Measurements from ENCODE around the gene SYNJ2.
A peak's percentile ranks its signal among the peaks of the same experiment; 100 is the strongest.

SYNJ2 gene

GRCh38 chr6:158041370-158041769, 59.7 kb downstream of the SYNJ2 start:
- Histone ChIP-seq H3K4me1 (ENCODE audit: control insufficient read depth in 2 of 2, insufficient read depth in 2 of 2, low read length in 2 of 2) (peaks cover 8 to 22% of the 10 kb centered on the region in 2 donors), H3K27ac (ENCODE audit: low read depth in 2 of 2, low read length in 2 of 2) (no peak overlapping the region), H3K9ac (ENCODE audit: low read depth in 1 of 2, low read length in 2 of 2) (no peak overlapping the region), H3K9me3 (ENCODE audit: control insufficient read depth in 2 of 2, low read length in 2 of 2) (no peaks in the 10 kb centered on the region), H3K36me3 (ENCODE audit: control insufficient read depth in 2 of 2, insufficient read depth in 2 of 2, low read length in 2 of 2) (peaks cover 7 to 21% of the 10 kb centered on the region in 2 donors), H3K4me3 (ENCODE audit: low read length in 2 of 2) (no peak overlapping the region), H3K27me3 (ENCODE audit: control insufficient read depth in 2 of 2, insufficient read depth in 2 of 2, low read length in 2 of 2) (no peaks in the 10 kb centered on the region)

- H3K4me1 ChIP-seq (ENCODE audit: control insufficient read depth in 2 of 2, insufficient read depth in 2 of 2, low read length in 2 of 2), result peaks cover 8 to 22% of the 10 kb centered on the region in 2 donors
Observed at GRCh38 chr6:158041788-158042187, 60.1 kb downstream of the SYNJ2 start.

GRCh38 chr6:158042245-158042798, 60.7 kb downstream of the SYNJ2 start:
- Histone ChIP-seq H3K4me1 (ENCODE audit: control insufficient read depth in 2 of 2, insufficient read depth in 2 of 2, low read length in 2 of 2) (peaks cover 8 to 24% of the 10 kb centered on the region in 2 donors), H3K36me3 (ENCODE audit: control insufficient read depth in 2 of 2, insufficient read depth in 2 of 2, low read length in 2 of 2) (peaks cover 15 to 28% of the 10 kb centered on the region in 2 donors), H3K9me3 (ENCODE audit: control insufficient read depth in 2 of 2, low read length in 2 of 2) (no peaks in the 10 kb centered on the region), H3K27ac (ENCODE audit: low read depth in 2 of 2, low read length in 2 of 2) (no peak overlapping the region), H3K4me3 (ENCODE audit: low read length in 2 of 2) (no peak overlapping the region), H3K9ac (ENCODE audit: low read depth in 1 of 2, low read length in 2 of 2) (no peak overlapping the region), H3K27me3 (ENCODE audit: control insufficient read depth in 2 of 2, insufficient read depth in 2 of 2, low read length in 2 of 2) (no peaks in the 10 kb centered on the region)

More at GRCh38 chr6:158041788-158042187, 60.1 kb downstream of the SYNJ2 start:
- no peak overlapping the region for H3K27ac ChIP-seq (ENCODE audit: low read depth in 2 of 2, low read length in 2 of 2)
- H3K4me3 ChIP-seq (ENCODE audit: low read length in 2 of 2), result no peak overlapping the region
- peaks cover 10 to 24% of the 10 kb centered on the region in 2 donors for H3K36me3 ChIP-seq (ENCODE audit: control insufficient read depth in 2 of 2, insufficient read depth in 2 of 2, low read length in 2 of 2)
- no peaks in the 10 kb centered on the region for H3K9me3 ChIP-seq (ENCODE audit: control insufficient read depth in 2 of 2, low read length in 2 of 2)
- H3K9ac ChIP-seq (ENCODE audit: low read depth in 1 of 2, low read length in 2 of 2), result no peak overlapping the region
- no peaks in the 10 kb centered on the region for H3K27me3 ChIP-seq (ENCODE audit: control insufficient read depth in 2 of 2, insufficient read depth in 2 of 2, low read length in 2 of 2)

- Histone ChIP-seq H3K4me1 (ENCODE audit: control insufficient read depth in 2 of 2, insufficient read depth in 2 of 2, low read length in 2 of 2) (peaks cover 8 to 24% of the 10 kb centered on the region in 2 donors), H3K36me3 (ENCODE audit: control insufficient read depth in 2 of 2, insufficient read depth in 2 of 2, low read length in 2 of 2) (peaks cover 15 to 26% of the 10 kb centered on the region in 2 donors), H3K27me3 (ENCODE audit: control insufficient read depth in 2 of 2, insufficient read depth in 2 of 2, low read length in 2 of 2) (no peaks in the 10 kb centered on the region), H3K4me3 (ENCODE audit: low read length in 2 of 2) (no peak overlapping the region), H3K27ac (ENCODE audit: low read depth in 2 of 2, low read length in 2 of 2) (no peak overlapping the region), H3K9ac (ENCODE audit: low read depth in 1 of 2, low read length in 2 of 2) (no peak overlapping the region), H3K9me3 (ENCODE audit: control insufficient read depth in 2 of 2, low read length in 2 of 2) (no peaks in the 10 kb centered on the region)
Observed at GRCh38 chr6:158043008-158043407, 61.3 kb downstream of the SYNJ2 start.

GRCh38 chr6:158043586-158044524, 62.2 kb downstream of the SYNJ2 start:
- H3K9me3 ChIP-seq (ENCODE audit: control insufficient read depth in 2 of 2, low read length in 2 of 2), result no peaks in the 10 kb centered on the region
- no peak overlapping the region for H3K4me3 ChIP-seq (ENCODE audit: low read length in 2 of 2)
- H3K4me1 ChIP-seq (ENCODE audit: control insufficient read depth in 2 of 2, insufficient read depth in 2 of 2, low read length in 2 of 2), result peaks cover 8 to 24% of the 10 kb centered on the region in 2 donors
- H3K27ac ChIP-seq (ENCODE audit: low read depth in 2 of 2, low read length in 2 of 2), result peak overlapping the region in 1 of 2 donors; percentile 3
- H3K36me3 ChIP-seq (ENCODE audit: control insufficient read depth in 2 of 2, insufficient read depth in 2 of 2, low read length in 2 of 2), result peaks cover 15 to 28% of the 10 kb centered on the region in 2 donors
- no peaks in the 10 kb centered on the region for H3K27me3 ChIP-seq (ENCODE audit: control insufficient read depth in 2 of 2, insufficient read depth in 2 of 2, low read length in 2 of 2)
- H3K9ac ChIP-seq (ENCODE audit: low read depth in 1 of 2, low read length in 2 of 2), result no peak overlapping the region

- H3K4me1 ChIP-seq (ENCODE audit: control insufficient read depth in 2 of 2, insufficient read depth in 2 of 2, low read length in 2 of 2), result peaks cover 8 to 24% of the 10 kb centered on the region in 2 donors
- H3K9ac ChIP-seq (ENCODE audit: low read depth in 1 of 2, low read length in 2 of 2), result no peak overlapping the region
- H3K27ac ChIP-seq (ENCODE audit: low read depth in 2 of 2, low read length in 2 of 2), result peak overlapping the region in 1 of 2 donors; percentile 3
- no peak overlapping the region for H3K4me3 ChIP-seq (ENCODE audit: low read length in 2 of 2)
- H3K9me3 ChIP-seq (ENCODE audit: control insufficient read depth in 2 of 2, low read length in 2 of 2), result no peaks in the 10 kb centered on the region
- peaks cover 15 to 34% of the 10 kb centered on the region in 2 donors for H3K36me3 ChIP-seq (ENCODE audit: control insufficient read depth in 2 of 2, insufficient read depth in 2 of 2, low read length in 2 of 2)
- no peaks in the 10 kb centered on the region for H3K27me3 ChIP-seq (ENCODE audit: control insufficient read depth in 2 of 2, insufficient read depth in 2 of 2, low read length in 2 of 2)
Observed at GRCh38 chr6:158044525-158044888, 62.8 kb downstream of the SYNJ2 start.

GRCh38 chr6:158046201-158047126, 64.8 kb downstream of the SYNJ2 start:
- Histone ChIP-seq H3K4me1 (ENCODE audit: control insufficient read depth in 2 of 2, insufficient read depth in 2 of 2, low read length in 2 of 2) (peaks cover 8 to 10% of the 10 kb centered on the region in 2 donors), H3K4me3 (ENCODE audit: low read length in 2 of 2) (no peak overlapping the region)

GRCh38 chr6:158047127-158047518, 65.5 kb downstream of the SYNJ2 start:
- H3K9me3 ChIP-seq (ENCODE audit: control insufficient read depth in 2 of 2, low read length in 2 of 2), result no peaks in the 10 kb centered on the region
- no peaks in the 10 kb centered on the region for H3K27me3 ChIP-seq (ENCODE audit: control insufficient read depth in 2 of 2, insufficient read depth in 2 of 2, low read length in 2 of 2)
- H3K9ac ChIP-seq (ENCODE audit: low read depth in 1 of 2, low read length in 2 of 2), result no peak overlapping the region
- H3K4me1 ChIP-seq (ENCODE audit: control insufficient read depth in 2 of 2, insufficient read depth in 2 of 2, low read length in 2 of 2), result peaks cover 8 to 10% of the 10 kb centered on the region in 2 donors
- H3K36me3 ChIP-seq (ENCODE audit: control insufficient read depth in 2 of 2, insufficient read depth in 2 of 2, low read length in 2 of 2), result peaks cover 15 to 41% of the 10 kb centered on the region in 2 donors
- H3K27ac ChIP-seq (ENCODE audit: low read depth in 2 of 2, low read length in 2 of 2), result no peak overlapping the region
- H3K4me3 ChIP-seq (ENCODE audit: low read length in 2 of 2), result no peak overlapping the region

More at GRCh38 chr6:158046201-158047126, 64.8 kb downstream of the SYNJ2 start:
- no peak overlapping the region for H3K9ac ChIP-seq (ENCODE audit: low read depth in 1 of 2, low read length in 2 of 2)
- H3K36me3 ChIP-seq (ENCODE audit: control insufficient read depth in 2 of 2, insufficient read depth in 2 of 2, low read length in 2 of 2), result peaks cover 15 to 41% of the 10 kb centered on the region in 2 donors
- no peak overlapping the region for H3K27ac ChIP-seq (ENCODE audit: low read depth in 2 of 2, low read length in 2 of 2)
- H3K27me3 ChIP-seq (ENCODE audit: control insufficient read depth in 2 of 2, insufficient read depth in 2 of 2, low read length in 2 of 2), result no peaks in the 10 kb centered on the region
- no peaks in the 10 kb centered on the region for H3K9me3 ChIP-seq (ENCODE audit: control insufficient read depth in 2 of 2, low read length in 2 of 2)

GRCh38 chr6:158047563-158048323, 66.1 kb downstream of the SYNJ2 start:
- Histone ChIP-seq H3K4me1 (ENCODE audit: control insufficient read depth in 2 of 2, insufficient read depth in 2 of 2, low read length in 2 of 2) (peaks cover 8 to 10% of the 10 kb centered on the region in 2 donors), H3K27ac (ENCODE audit: low read depth in 2 of 2, low read length in 2 of 2) (no peak overlapping the region), H3K9ac (ENCODE audit: low read depth in 1 of 2, low read length in 2 of 2) (no peak overlapping the region), H3K4me3 (ENCODE audit: low read length in 2 of 2) (no peak overlapping the region), H3K27me3 (ENCODE audit: control insufficient read depth in 2 of 2, insufficient read depth in 2 of 2, low read length in 2 of 2) (no peaks in the 10 kb centered on the region), H3K9me3 (ENCODE audit: control insufficient read depth in 2 of 2, low read length in 2 of 2) (no peaks in the 10 kb centered on the region), H3K36me3 (ENCODE audit: control insufficient read depth in 2 of 2, insufficient read depth in 2 of 2, low read length in 2 of 2) (peaks cover 16 to 41% of the 10 kb centered on the region in 2 donors)

Measured in mucosa of rectum (tissue), 2 donors.